GM12891 (cell line): ENCODE data around the gene ADGRB3.

Experiments used
- PAX5 ChIP-seq: IDR thresholded peaks from 2 replicates; pipeline ENCODE4 v1.6.1; 2011; ENCODE audit warnings: low read length, moderate library complexity, mild to moderate bottlenecking; ENCODE audit not compliant: insufficient read depth, severe bottlenecking
- POLR2A ChIP-seq: IDR thresholded peaks from 2 replicates; pipeline ENCODE4 v1.6.1; 2011; ENCODE audit warnings: low read depth, low read length, control low read depth
- POLR2AphosphoS5 ChIP-seq: IDR thresholded peaks from 2 replicates; pipeline ENCODE4 v1.6.1; 2011; ENCODE audit warnings: low read depth, low read length, control low read depth
- POU2F2 ChIP-seq: IDR thresholded peaks from 2 replicates; pipeline ENCODE4 v1.6.1; 2011; ENCODE audit warnings: low read depth, mild to moderate bottlenecking, control low read depth, low read length, moderate library complexity
- SPI1 ChIP-seq: IDR thresholded peaks from 2 replicates; pipeline ENCODE4 v1.6.1; 2011; ENCODE audit warnings: low read depth, low read length, control low read depth
- TAF1 ChIP-seq: IDR thresholded peaks from 2 replicates; pipeline ENCODE4 v1.6.1; 2011; ENCODE audit warnings: low read depth, low read length, control low read depth

DNA sequence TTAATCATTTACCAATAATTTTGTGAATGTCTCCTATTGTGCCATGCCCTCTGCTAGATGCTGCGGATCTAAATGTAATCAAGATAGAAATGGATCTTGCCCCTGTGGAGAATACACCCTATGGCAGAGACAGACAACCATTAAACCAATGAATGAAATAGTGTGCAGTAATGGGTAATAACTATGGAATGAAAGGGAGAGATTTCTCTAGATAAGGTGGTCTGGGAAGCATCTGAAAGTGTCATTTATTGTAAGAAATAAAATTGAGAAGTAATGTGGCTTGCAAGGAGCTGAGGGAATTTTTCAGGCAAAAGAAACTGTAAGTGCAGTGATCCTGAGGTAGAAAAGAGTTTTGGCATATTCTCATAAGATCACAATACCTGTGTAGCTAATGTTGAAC is 731.7 kb downstream of the ADGRB3 start:
- TF ChIP-seq POLR2A (no peak), POLR2AphosphoS5 (no peak), SPI1 (no peak), TAF1 (no peak), PAX5 (no peak), POU2F2 (no peak)
